Germinal center (tissue), 1 donor: Measurements from ENCODE around the gene SPTY2D1.

Experiments used
- DNase-seq: peaks from one replicate; pipeline ENCODE4 v3.0.0; 2012; ENCODE audit warnings: mixed read lengths, low spot score

The SPTY2D1 gene

GRCh38 chr11:18563090-18563730 lies 70.9 kb downstream of the SPTY2D1 start:
- no peak for DNase-seq
